HepG2 (cell line): ENCODE measurements around the gene AAMP. TPM values are rescaled to one million over a fixed set of nuclear protein-coding genes. Genes with fewer than 3 reads are reported as not detected.

ENCODE experiments used
- ATAC-seq: fragments of 200-7000 bp; cut with Tn5 transposase; 3 replicates; pipeline ENCODE4 v1.9.1; 2020; ENCODE audit warnings: mild to moderate bottlenecking, moderate library complexity
- BruUV-seq: library from RNA; stranded (reverse); fragments of 400-500 nt; replicated peaks from 2 replicates; lab custom pipeline; 2021; lab: Mats Ljungman, UMichigan
- CTCF ChIA-PET: fragments of 300-600 bp; formaldehyde crosslinking; extraction: SDS; loops from one replicate; lab custom pipeline; 2021; ENCODE audit warnings: low total read pairs, inconsistent platforms, low intra/inter-chr PET ratio; lab: Yijun Ruan, JAX
- POLR2A ChIA-PET: fragments of 350-600 bp; sonication (Branson Sonifier 250); formaldehyde crosslinking; loops from one replicate; lab custom pipeline; 2020; ENCODE audit warnings: antibody characterized with exemption, inconsistent platforms; lab: Yijun Ruan, JAX
- DNase-seq: peaks from one replicate; pipeline ENCODE4 v3.0.0-alpha.2; 2015; ENCODE audit warnings: low spot score
- FAIRE-seq: peaks from 3 replicates; lab custom pipeline; 2011; peaks lifted over from hg19 to GRCh38; lab: Jason Lieb, UNC
- H2AFZ ChIP-seq: one replicate; pipeline ENCODE4 v1.6.1; 2011; ENCODE audit warnings: low read length, inconsistent platforms
- H3K27ac ChIP-seq: fragments of 300-600 bp; 3 replicates; pipeline ENCODE4 v1.8.0; 2011; ENCODE audit warnings: mixed run types, mild to moderate bottlenecking, mixed read lengths, low read length, inconsistent platforms; ENCODE audit not compliant: insufficient read depth; ENCODE audit errors: extremely low read length
- H3K27me3 ChIP-seq, 2 experiments: fragments of 200-600 bp in 1 of 2; 2 replicates in 1 of 2; 3 replicates in 1 of 2; pipeline versions ENCODE4 v1.6.0 to v1.8.0; 2011; ENCODE audit warnings: low read length in 2 of 2, mild to moderate bottlenecking in 2 of 2, moderate library complexity in 2 of 2, inconsistent platforms in 1 of 2; ENCODE audit not compliant: insufficient read depth in 2 of 2, control insufficient read depth in 1 of 2
- H3K36me3 ChIP-seq, 2 experiments: fragments of 200-600 bp in 1 of 2; replicated peaks in 1 of 2; 2 replicates in 1 of 2; 3 replicates in 1 of 2; pipeline versions ENCODE4 v1.5.1 to v1.8.0; 2011; ENCODE audit warnings: low read length in 2 of 2, inconsistent platforms in 1 of 2; ENCODE audit not compliant: insufficient read depth in 2 of 2, control insufficient read depth in 1 of 2
- H3K4me1 ChIP-seq: 2 replicates; pipeline ENCODE4 v1.5.1; 2012; ENCODE audit warnings: low read length, inconsistent platforms; ENCODE audit not compliant: insufficient read depth
- H3K4me2 ChIP-seq: 2 replicates; pipeline ENCODE4 v1.6.0; 2011; ENCODE audit warnings: low read depth, low read length, inconsistent platforms
- H3K4me3 ChIP-seq, 3 experiments: fragments of 200-600 bp in 1 of 3; sonication (generic), shearing (Covaris generic) in 1 of 3; replicated peaks in 1 of 3; 2 replicates each; pipeline ENCODE4 v1.5.1; 2011 to 2016; ENCODE audit warnings: low read length in 3 of 3, inconsistent platforms in 2 of 3, low read depth in 2 of 3, mild to moderate bottlenecking in 2 of 3, control low read depth in 1 of 3, mixed read lengths in 1 of 3; ENCODE audit not compliant: insufficient read depth in 1 of 3
- H3K79me2 ChIP-seq: one replicate; pipeline ENCODE4 v1.6.1; 2011; ENCODE audit warnings: low read length, inconsistent platforms; ENCODE audit not compliant: insufficient read depth
- H3K9ac ChIP-seq: 2 replicates; pipeline ENCODE4 v1.6.0; 2011; ENCODE audit warnings: mild to moderate bottlenecking, low read depth, low read length, inconsistent platforms; ENCODE audit not compliant: insufficient read depth
- H3K9me3 ChIP-seq: 2 replicates; pipeline ENCODE4 v1.5.1; 2012; ENCODE audit warnings: mild to moderate bottlenecking, low read length
- H4K20me1 ChIP-seq: 2 replicates; pipeline ENCODE4 v1.6.0; 2011; ENCODE audit warnings: inconsistent platforms, mild to moderate bottlenecking, low read length, moderate library complexity; ENCODE audit not compliant: insufficient read depth
- ATM ChIP-seq: fragments of 450-650 bp; IDR thresholded peaks from 2 replicates; pipeline ENCODE4 v1.7.1; 2017; ENCODE audit warnings: mild to moderate bottlenecking, borderline replicate concordance
- PAF1 ChIP-seq: IDR thresholded peaks from 2 replicates; pipeline ENCODE4 v1.6.1; 2016; ENCODE audit warnings: missing genetic modification reagents, missing compliant biosample characterization
- POLR2A ChIP-seq, 2 experiments: IDR thresholded peaks; 2 replicates each; pipeline ENCODE4 v1.6.1; 2011; ENCODE audit warnings: low read depth in 2 of 2, low read length in 2 of 2, mild to moderate bottlenecking in 1 of 2, moderate library complexity in 1 of 2; ENCODE audit not compliant: insufficient read depth in 1 of 2
- PRDM4 ChIP-seq: sonication (generic); formaldehyde crosslinking; IDR thresholded peaks from 2 replicates; pipeline ENCODE4 v1.9.0; 2021; ENCODE audit warnings: missing genetic modification reagents, borderline replicate concordance
- SMAD3 ChIP-seq: sonication (generic); formaldehyde crosslinking; IDR thresholded peaks from 2 replicates; pipeline ENCODE4 v1.4.0; 2020; ENCODE audit warnings: missing genetic modification reagents
- ZNF629 ChIP-seq: sonication (generic); formaldehyde crosslinking; conservative IDR thresholded peaks from 2 replicates; pipeline ENCODE4 v1.5.0; 2020; ENCODE audit warnings: missing genetic modification reagents
- WGBS: methylation state at CpG from one replicate; pipeline ENCODE4 v1.1.6; 2017; ENCODE audit warnings: low lambda C conversion rate; 5-methylcytosine and 5-hydroxymethylcytosine counted together
- in situ Hi-C: cut with HindIII; loops from 2 replicates; pipeline ENCODE4 v1.10.0; 2017; ENCODE audit warnings: low pct_unique_long_range_greater_than_20kb; ENCODE audit not compliant: extremely low pct_ligation_motif_present
- intact Hi-C: fragments of 100-400 bp; cut with micrococcal nuclease; formaldehyde crosslinking; loops from one replicate; pipeline ENCODE4 v1.10.0; 2022; ENCODE audit not compliant: unreplicated experiment
- polyA plus RNA-seq, 8 experiments: library from polyadenylated mRNA; depleted of rRNA in 3 of 8; stranded (reverse) in 7 of 8; unstranded in 1 of 8; fragments of >200 nt; fragmentation: Illumina TruSeq in 4 of 8; extraction: Trizol in 4 of 8; gene quantifications; 2 replicates each; pipeline versions ENCODE4 v1.2.1 to v1.2.3, GENCODE V29; 2011 to 2016; ENCODE audit warnings: low read depth in 4 of 8, missing spikeins in 1 of 8, mixed read lengths in 1 of 8; ENCODE audit not compliant: insufficient read depth in 1 of 8
- total RNA-seq, 5 experiments: library from RNA; depleted of rRNA; stranded (reverse); fragments of >200 nt; fragmentation: Illumina TruSeq; extraction: Trizol; gene quantifications; 2 replicates each; pipeline ENCODE4 v1.2.3, GENCODE V29; 2016; ENCODE audit warnings: low read depth in 1 of 5
- TF ChIP-seq, protein P1 (sequence below): sonication (generic); formaldehyde crosslinking; IDR thresholded peaks from 2 replicates; pipeline ENCODE4 v1.4.0; 2020; ENCODE audit warnings: missing genetic modification reagents, borderline replicate concordance
- TF ChIP-seq, protein P2 (sequence below): sonication (generic); formaldehyde crosslinking; IDR thresholded peaks from 2 replicates; pipeline ENCODE4 v1.4.0; 2020; ENCODE audit warnings: missing genetic modification reagents
- TF ChIP-seq, protein P3 (sequence below): sonication (generic); formaldehyde crosslinking; IDR thresholded peaks from 2 replicates; pipeline ENCODE4 v1.4.0; 2020; ENCODE audit warnings: mild to moderate bottlenecking, missing genetic modification reagents

AAMP gene
- total and polyA plus RNA-seq, 2 of the 13 experiments (the other 11 are each of a cell fraction or from before 2014, with no cell fraction given): 110 to 186 TPM

GRCh38 chr2:218255446-218255845 lies 14.5 kb downstream of the AAMP start:
- DNase-seq: no peak
- H3K4me3 ChIP-seq: no peak overlapping the region
- peaks cover 23 to 56% of the 10 kb centered on the region in 2 experiments for H3K36me3 ChIP-seq
- in situ Hi-C loops: no loop called here
- TSS peak; percentile 28 for BruUV-seq
- peaks cover 12% of the 10 kb centered on the region; the same call in 1 of the 2 replicates for H3K4me1 ChIP-seq
- no peaks in the 10 kb centered on the region for H3K9me3 ChIP-seq
- ATAC-seq: no peak
- POLR2A ChIA-PET: no interaction called here
- no peaks in the 10 kb centered on the region for H4K20me1 ChIP-seq
- WGBS: 90% methylated on average over 6 of the region's 6 CpGs
- CTCF ChIA-PET: no interaction called here
- no peak overlapping the region for H3K27ac ChIP-seq
- H3K4me2 ChIP-seq: no peak overlapping the region
- H3K79me2 ChIP-seq: no peaks in the 10 kb centered on the region
- H3K27me3 ChIP-seq: no peaks in the 10 kb centered on the region
- no peak overlapping the region for H3K9ac ChIP-seq
- FAIRE-seq: no peak
- intact Hi-C loops: loop anchor here (5.0 kb wide), 1 partner anchor 68 kb away; no protein-coding TSS in a partner anchor
- no peak overlapping the region for H2AFZ ChIP-seq
- TF ChIP-seq SMAD3 (CRISPR knock-in tag): no peak
- TF ChIP-seq POLR2A (IDR thresholded peaks at IDR 0.05; ENCODE audit: insufficient read depth in 1 of 2, low read depth in 2 of 2, low read length in 2 of 2): no peak
- no peak for TF ChIP-seq ATM
- TF ChIP-seq, protein P1, sequence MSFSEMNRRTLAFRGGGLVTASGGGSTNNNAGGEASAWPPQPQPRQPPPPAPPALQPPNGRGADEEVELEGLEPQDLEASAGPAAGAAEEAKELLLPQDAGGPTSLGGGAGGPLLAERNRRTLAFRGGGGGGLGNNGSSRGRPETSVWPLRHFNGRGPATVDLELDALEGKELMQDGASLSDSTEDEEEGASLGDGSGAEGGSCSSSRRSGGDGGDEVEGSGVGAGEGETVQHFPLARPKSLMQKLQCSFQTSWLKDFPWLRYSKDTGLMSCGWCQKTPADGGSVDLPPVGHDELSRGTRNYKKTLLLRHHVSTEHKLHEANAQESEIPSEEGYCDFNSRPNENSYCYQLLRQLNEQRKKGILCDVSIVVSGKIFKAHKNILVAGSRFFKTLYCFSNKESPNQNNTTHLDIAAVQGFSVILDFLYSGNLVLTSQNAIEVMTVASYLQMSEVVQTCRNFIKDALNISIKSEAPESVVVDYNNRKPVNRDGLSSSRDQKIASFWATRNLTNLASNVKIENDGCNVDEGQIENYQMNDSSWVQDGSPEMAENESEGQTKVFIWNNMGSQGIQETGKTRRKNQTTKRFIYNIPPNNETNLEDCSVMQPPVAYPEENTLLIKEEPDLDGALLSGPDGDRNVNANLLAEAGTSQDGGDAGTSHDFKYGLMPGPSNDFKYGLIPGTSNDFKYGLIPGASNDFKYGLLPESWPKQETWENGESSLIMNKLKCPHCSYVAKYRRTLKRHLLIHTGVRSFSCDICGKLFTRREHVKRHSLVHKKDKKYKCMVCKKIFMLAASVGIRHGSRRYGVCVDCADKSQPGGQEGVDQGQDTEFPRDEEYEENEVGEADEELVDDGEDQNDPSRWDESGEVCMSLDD: no peak
- no peak for TF ChIP-seq PRDM4 (CRISPR knock-in tag)
- TF ChIP-seq PAF1 (CRISPR knock-in tag): no peak
- TF ChIP-seq, protein P2, sequence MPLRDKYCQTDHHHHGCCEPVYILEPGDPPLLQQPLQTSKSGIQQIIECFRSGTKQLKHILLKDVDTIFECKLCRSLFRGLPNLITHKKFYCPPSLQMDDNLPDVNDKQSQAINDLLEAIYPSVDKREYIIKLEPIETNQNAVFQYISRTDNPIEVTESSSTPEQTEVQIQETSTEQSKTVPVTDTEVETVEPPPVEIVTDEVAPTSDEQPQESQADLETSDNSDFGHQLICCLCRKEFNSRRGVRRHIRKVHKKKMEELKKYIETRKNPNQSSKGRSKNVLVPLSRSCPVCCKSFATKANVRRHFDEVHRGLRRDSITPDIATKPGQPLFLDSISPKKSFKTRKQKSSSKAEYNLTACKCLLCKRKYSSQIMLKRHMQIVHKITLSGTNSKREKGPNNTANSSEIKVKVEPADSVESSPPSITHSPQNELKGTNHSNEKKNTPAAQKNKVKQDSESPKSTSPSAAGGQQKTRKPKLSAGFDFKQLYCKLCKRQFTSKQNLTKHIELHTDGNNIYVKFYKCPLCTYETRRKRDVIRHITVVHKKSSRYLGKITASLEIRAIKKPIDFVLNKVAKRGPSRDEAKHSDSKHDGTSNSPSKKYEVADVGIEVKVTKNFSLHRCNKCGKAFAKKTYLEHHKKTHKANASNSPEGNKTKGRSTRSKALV (CRISPR knock-in tag): no peak
- TF ChIP-seq ZNF629 (CRISPR knock-in tag): no peak
- TF ChIP-seq, protein P3, sequence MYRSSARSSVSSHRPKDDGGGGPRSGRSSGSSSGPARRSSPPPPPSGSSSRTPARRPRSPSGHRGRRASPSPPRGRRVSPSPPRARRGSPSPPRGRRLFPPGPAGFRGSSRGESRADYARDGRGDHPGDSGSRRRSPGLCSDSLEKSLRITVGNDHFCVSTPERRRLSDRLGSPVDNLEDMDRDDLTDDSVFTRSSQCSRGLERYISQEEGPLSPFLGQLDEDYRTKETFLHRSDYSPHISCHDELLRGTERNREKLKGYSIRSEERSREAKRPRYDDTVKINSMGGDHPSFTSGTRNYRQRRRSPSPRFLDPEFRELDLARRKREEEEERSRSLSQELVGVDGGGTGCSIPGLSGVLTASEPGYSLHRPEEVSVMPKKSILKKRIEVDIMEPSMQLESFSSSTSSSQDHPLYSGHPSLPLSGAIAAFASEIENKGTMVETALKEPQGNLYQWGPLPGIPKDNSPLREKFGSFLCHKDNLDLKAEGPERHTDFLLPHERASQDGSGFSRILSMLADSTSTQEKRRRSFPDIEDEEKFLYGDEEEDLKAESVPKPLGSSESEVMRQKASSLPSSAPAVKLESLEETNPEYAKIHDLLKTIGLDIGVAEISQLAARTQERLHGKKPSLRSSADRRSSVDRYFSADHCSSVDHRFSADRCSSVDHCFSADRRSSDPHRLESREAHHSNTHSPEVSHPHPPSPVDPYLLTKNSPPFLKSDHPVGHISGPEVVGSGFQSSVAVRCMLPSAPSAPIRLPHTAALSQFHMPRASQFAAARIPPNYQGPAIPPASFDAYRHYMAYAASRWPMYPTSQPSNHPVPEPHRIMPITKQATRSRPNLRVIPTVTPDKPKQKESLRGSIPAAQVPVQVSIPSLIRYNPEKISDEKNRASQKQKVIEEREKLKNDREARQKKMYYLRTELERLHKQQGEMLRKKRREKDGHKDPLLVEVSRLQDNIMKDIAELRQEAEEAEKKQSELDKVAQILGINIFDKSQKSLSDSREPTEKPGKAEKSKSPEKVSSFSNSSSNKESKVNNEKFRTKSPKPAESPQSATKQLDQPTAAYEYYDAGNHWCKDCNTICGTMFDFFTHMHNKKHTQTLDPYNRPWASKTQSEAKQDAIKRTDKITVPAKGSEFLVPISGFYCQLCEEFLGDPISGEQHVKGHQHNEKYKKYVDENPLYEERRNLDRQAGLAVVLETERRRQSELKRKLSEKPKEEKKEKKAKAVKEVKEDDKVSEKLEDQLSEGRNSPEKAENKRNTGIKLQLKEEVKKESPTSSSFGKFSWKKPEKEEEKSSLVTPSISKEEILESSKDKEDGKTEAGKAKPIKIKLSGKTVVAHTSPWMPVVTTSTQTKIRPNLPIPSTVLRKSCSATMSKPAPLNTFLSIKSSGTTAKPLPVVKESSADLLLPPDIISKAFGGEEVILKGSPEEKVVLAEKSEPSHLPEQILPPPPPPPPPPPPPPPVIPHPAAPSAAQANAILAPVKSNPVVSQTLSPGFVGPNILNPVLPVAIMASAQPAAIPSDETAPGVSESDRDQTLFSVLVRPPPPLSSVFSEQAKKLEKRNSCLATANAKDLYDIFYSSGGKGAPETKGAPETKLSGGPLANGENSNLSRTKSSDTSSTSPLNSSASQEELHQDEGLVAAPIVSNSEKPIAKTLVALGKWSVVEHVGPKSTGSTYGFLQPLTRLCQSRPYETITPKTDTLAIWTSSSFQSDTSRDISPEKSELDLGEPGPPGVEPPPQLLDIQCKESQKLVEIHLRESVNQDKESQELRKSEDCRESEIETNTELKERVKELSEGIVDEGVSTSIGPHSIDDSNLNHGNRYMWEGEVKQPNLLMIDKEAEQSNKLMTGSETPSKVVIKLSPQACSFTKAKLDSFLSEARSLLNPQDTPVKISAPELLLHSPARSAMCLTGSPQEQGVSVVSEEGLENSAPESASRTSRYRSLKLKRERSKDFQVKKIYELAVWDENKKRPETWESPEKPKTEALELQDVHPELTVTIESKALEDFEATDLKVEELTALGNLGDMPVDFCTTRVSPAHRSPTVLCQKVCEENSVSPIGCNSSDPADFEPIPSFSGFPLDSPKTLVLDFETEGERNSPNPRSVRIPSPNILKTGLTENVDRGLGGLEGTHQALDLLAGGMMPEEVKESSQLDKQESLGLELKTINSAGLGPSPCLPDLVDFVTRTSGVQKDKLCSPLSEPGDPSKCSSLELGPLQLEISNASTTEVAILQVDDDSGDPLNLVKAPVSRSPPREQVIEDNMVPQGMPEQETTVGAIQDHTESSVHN (CRISPR knock-in tag): no peak
